Measurements from ENCODE around the gene PLAGL1.

Gene PLAGL1

DNA sequence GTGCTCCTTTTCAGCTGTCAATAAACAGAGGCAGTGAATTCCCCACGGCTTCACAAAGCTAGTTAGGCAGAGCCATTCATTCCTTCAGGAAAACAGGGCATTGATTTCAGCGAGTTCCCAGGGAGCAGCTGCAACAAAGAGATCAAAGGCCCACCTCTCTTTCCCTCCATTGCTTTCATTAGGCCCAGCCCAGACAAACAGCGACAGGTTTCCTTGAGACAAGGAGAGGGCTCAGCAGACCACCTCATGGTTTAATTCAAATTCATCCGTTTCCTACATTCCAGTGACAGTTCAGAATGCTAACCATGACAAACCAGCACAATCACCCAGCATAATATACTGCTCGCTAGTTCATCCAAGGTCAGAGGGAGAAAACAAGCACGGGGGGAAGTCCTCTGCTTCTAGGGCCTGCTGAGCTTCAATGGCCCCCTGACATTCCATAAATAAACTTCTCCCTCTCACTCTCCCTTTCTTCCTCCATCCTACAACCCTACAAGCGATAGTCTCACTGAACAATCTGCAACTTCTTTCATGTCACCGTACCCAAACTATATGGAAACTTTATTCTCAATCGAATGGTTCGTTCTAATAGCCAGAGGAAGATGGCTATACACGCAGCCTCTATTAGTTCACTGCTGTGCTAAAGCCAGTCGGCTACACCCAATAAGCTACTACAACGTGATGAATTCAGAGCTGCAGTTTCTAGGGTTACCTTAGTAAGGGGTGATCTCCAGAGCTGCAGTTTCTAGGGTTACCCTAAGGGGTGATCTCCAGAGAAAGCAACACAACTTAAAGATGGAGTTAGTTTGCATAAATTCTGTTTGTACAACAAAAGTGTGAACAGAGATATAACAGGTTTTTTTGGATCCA lies 34.7 kb downstream of the PLAGL1 start:
- TF ChIP-seq, protein P1, sequence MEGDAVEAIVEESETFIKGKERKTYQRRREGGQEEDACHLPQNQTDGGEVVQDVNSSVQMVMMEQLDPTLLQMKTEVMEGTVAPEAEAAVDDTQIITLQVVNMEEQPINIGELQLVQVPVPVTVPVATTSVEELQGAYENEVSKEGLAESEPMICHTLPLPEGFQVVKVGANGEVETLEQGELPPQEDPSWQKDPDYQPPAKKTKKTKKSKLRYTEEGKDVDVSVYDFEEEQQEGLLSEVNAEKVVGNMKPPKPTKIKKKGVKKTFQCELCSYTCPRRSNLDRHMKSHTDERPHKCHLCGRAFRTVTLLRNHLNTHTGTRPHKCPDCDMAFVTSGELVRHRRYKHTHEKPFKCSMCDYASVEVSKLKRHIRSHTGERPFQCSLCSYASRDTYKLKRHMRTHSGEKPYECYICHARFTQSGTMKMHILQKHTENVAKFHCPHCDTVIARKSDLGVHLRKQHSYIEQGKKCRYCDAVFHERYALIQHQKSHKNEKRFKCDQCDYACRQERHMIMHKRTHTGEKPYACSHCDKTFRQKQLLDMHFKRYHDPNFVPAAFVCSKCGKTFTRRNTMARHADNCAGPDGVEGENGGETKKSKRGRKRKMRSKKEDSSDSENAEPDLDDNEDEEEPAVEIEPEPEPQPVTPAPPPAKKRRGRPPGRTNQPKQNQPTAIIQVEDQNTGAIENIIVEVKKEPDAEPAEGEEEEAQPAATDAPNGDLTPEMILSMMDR (IDR thresholded peaks at IDR 0.05; ENCODE audit: low read depth, low read length, missing control alignments): no peak
- DNase-seq (ENCODE audit: extremely low read depth, low read depth): no peak
- no peak overlapping the region for H3K4me3 ChIP-seq (replicated peaks; ENCODE audit: low read depth, low read length)

DNA sequence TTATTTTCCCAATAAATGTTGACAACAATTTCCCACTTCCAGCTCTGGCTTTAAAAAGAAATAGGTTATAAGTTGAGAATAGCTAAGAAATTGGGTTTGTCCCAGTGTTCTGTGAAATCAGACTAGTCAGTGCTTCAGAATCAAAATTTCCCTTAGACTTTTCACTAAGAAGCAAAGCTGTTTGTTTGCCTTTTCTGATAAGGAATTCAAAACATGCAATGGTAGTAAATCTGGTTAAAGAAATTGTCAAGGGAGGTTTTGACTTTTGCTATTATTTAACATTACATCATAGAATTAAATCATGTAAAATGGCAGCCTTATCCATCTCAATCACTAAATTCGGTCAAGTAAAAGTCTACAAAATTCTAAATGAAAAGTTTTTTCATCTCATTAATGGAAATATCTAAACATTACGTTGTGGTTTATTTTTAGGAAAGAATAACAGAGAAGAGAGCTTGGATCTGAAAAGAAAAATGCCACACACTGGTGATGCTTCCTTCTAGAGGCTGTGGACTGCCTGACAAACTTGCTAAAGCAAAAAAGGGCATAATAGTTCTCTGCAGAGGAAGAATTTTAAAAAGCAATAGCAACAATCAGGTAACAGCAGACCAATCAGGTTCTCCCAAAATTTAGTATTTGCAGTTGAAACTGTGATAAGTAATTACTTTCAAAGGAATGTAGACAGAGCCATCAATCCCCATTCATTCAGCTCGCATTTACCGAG lies 36.4 kb downstream of the PLAGL1 start:
- H3K4me3 ChIP-seq (replicated peaks; ENCODE audit: low read depth, low read length): no peak overlapping the region
- TF ChIP-seq, protein P1 (IDR thresholded peaks at IDR 0.05; ENCODE audit: low read depth, low read length, missing control alignments): no peak
- DNase-seq (ENCODE audit: extremely low read depth, low read depth): no peak

DNA sequence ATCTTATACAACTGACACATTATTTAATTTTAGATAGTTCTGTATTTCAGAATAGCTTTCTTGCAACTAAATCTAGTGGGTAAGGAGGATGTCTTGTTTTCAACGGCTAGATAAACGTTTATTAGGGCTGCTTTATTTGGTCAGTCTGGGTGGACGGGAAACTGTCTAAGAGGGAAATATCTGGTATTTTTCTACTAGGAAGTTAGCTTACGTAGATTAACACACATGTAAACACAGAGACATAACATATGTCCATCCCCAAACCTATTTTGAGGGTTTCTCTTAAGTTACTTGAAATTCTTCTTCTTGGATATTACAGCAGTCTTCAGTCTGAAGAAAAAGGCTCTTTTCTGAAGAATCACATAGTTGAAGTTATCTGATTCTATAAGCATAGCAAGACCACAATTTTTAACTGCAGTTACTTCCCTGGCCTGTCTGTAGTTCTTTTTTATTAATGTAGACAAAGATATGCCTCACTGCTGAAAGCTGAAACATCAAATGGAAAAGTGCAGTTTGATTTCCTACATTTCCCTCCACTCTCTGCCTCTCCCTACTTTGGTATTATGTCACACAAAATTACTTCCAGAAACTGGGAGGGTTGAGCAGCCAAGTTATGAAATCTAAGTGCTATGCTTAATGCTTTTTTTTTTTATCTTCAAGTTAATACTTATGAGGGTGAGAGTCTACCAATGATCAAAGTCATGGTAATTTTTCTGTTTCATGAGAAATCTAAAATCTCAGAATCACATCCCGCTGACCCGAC lies 37.4 kb downstream of the PLAGL1 start:
- TF ChIP-seq, protein P1 (IDR thresholded peaks at IDR 0.05; ENCODE audit: low read depth, low read length, missing control alignments): no peak
- H3K4me3 ChIP-seq (replicated peaks; ENCODE audit: low read depth, low read length): no peak overlapping the region
- DNase-seq (ENCODE audit: extremely low read depth, low read depth): no peak

DNA sequence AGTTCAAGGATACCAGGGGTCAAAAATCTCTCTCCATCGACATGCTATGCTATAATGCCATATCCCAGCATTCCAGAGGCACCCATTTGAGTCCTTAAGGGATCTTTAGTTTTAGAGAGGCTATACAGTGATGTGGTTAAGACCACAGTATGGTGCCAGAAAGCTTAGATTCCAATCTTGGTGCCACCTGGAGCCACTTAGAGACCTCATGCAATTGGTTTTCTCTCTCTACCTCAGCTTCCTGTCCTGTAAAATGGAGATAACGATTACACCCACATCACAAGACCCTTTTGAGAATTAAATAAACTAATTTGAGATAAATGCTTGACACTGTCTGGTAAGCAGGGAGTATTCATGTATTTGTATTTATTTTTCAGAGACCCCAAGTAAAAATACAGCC lies 39.0 kb downstream of the PLAGL1 start:
- TF ChIP-seq, protein P1 (IDR thresholded peaks at IDR 0.05; ENCODE audit: low read depth, low read length, missing control alignments): no peak
- DNase-seq (ENCODE audit: extremely low read depth, low read depth): no peak
- H3K4me3 ChIP-seq (replicated peaks; ENCODE audit: low read depth, low read length): no peak overlapping the region

DNA sequence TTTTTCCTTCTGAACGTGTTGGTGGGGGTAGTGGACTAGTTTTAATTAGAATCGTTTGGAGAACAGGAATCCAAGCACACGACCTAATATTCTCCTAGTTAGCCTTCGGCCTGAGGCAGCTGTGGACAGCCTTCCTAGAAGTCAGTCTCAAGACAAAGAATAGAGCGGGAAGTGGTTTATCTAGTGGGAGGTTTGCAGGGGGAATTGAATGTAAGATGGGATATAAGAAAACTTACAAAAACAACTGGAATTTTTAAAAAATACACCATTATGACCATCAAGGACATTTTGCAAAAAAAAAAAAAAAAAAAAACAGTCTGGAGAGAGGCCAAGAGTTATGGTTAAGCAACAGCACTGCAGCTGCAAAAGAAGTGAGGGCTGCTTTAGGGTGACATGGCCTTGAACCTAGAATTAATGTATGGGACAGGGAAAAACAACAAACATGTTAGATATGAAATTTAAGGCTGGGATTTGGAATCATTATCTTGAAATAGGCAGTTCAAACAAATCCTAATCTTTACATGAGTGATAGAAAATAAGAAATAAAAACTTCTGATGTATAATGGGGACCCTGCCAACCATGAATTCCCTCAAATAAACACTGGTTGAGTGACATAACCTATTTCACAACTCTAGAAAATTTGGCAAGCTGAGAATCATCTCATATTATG lies 40.2 kb downstream of the PLAGL1 start:
- H3K4me3 ChIP-seq (replicated peaks; ENCODE audit: low read depth, low read length): no peak overlapping the region

More for the DNA sequence above, 40.2 kb downstream of the PLAGL1 start:
- DNase-seq (ENCODE audit: extremely low read depth, low read depth): no peak
- TF ChIP-seq, protein P1 (IDR thresholded peaks at IDR 0.05; ENCODE audit: low read depth, low read length, missing control alignments): no peak

All from HFF-Myc (cell line).